GOT3 (cell line): ENCODE data around the gene HEXD.
A peak's percentile ranks its signal among the peaks of the same experiment; 100 is the strongest.
"Not testable (repeated sequence)": the region's sequence is repeated elsewhere in the genome, so short reads cannot be mapped to it uniquely, and the experiment has no call there.

ENCODE experiments used
- DNase-seq: peaks from one replicate; lab custom pipeline; 2025; ENCODE audit warnings: mixed read lengths; lab: John Stamatoyannopoulos, UW

Gene HEXD

GRCh38 chr17:82418001-82418986 lies at the start of gene HEXD, which contains the start of gene OGFOD3:
Gene HEXD (plus strand): TSS chr17:82418347. CDS start chr17:82419800, 1,453 bp downstream.
Gene OGFOD3 (minus strand): TSS chr17:82418586. CDS start chr17:82418485, 101 bp downstream.
- DNase-seq, result peak; percentile 70

GRCh38 chr17:82369211-82369610 lies 48.9 kb upstream of the HEXD start:
- DNase-seq, result no peak

DNA sequence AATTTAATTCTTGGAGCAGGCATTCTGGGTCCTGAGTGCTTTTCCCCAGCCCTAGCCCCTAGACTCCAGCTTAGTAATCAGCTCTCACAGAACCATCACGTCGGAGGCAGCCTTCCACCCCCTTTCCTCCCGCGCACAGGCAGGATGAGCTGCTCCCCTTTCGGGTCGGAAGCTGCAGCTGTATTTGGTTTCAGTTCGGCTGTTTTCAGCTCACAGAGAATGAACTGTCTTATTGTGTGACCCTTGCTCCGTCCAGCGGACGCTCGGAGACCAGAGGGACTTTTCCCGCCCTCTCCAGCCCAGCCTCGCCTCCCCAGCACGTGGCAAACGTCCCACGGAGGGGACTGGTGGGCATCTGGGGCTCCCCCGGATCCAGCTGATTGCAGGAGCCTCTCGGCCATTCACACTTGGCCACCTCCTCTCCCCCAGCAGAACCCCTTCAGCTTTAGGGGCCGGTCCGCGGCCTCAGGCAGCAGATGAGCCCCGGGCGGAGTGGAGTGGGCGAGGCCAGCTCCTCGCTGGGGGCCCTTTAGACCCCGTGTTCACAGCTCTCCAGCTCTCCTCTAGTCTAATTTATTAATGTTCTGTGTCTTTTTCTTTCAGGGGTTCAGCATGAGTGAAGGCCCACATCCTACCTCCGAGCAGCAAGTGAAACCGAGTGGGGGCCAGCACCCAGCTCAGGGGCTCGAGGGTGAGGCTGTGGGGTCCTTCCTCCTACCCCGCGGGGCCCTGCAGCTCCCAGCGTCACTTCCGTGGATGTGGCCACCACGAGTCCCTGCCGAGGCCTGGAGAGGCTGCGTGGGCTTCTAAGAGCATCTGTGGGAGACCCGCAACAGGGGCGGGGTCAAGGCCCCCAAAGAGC lies 47.4 kb upstream of the HEXD start:
- DNase-seq, result no peak

DNA sequence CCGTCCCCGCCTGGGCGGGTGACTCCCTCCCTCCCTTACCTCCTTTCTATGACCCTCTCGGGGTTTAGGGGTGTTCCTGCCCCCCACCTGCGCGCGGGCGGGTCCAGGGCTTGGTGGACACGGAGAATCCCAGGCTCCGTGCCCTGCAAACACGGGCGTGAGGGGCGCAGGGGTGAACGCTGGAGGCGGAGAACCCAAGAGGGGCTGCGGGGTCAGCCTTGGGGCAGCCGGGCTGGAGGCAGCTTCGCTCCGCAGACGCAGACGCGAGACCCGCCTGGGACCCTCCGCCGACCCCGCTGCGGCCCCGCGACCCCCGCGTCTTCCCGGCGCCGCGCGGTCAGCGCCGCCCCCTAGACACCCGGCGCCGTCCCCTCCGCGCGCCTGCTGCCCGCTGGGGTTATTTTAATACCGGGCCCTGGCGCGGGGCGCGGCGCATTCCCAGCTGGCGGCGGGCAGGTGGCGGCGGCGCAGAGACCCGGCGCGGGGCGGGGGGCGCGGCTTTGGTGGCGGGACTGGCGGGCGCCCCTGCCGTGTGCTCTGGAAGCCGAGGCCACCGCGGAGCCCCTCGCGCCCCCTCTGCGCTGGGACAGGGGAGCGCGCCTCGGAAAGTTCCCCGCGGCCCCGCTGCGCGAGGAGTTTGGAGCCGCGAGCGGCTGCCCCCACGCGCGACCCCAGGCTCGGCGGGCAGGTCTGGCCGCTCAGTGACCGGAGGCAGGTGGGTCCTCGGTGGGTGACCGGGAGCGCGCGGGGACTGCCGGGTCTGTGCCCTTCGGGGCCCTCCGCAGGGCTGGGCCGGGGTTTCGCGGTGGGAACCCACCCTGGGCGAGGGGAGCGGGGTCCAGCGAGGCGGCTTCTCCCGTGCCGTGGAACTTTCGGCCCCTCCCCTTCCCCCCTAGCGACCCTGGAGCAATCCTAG lies 46.6 kb upstream of the HEXD start, which contains the start of gene UTS2R:
Gene UTS2R, plus strand, starts transcription at position 433 of the 916 bp plus-strand sequence. CDS start 2,560 bp downstream, outside the sequence.
- DNase-seq, result no peak

GRCh38 chr17:82372249-82373071 lies 45.7 kb upstream of the HEXD start:
- no peak for DNase-seq

DNA sequence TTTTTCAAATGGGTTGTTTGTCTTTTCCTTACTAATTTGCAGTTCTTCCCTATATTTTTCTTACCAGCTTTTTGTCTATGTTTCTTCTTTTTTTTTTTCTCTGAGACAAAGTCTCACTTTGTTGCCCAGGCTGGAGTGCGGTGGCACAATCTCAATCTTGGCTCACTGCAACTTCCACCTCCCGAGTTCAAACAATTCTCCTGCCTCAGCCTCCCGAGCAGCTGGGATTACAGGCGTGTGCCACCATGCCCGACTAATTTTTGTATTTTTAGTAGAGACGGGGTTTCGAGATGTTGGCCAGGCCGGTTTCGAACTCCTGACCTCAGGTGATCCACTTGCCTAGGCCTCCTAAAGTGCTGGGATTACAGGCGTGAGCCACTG lies 45.1 kb upstream of the HEXD start:
- not testable (repeated sequence) for DNase-seq

- no peak for DNase-seq
These were observed 44.2 kb upstream of the HEXD start for GRCh38 chr17:82373731-82374625.

- DNase-seq, result no peak
These were observed 43.4 kb upstream of the HEXD start for GRCh38 chr17:82374626-82375331.

GRCh38 chr17:82375359-82376041 lies 42.6 kb upstream of the HEXD start:
- no peak for DNase-seq

- no peak for DNase-seq
These were observed 42.0 kb upstream of the HEXD start for GRCh38 chr17:82376042-82376730.

- not testable (repeated sequence) for DNase-seq
These were observed 40.9 kb upstream of the HEXD start for GRCh38 chr17:82377294-82377693.

DNA sequence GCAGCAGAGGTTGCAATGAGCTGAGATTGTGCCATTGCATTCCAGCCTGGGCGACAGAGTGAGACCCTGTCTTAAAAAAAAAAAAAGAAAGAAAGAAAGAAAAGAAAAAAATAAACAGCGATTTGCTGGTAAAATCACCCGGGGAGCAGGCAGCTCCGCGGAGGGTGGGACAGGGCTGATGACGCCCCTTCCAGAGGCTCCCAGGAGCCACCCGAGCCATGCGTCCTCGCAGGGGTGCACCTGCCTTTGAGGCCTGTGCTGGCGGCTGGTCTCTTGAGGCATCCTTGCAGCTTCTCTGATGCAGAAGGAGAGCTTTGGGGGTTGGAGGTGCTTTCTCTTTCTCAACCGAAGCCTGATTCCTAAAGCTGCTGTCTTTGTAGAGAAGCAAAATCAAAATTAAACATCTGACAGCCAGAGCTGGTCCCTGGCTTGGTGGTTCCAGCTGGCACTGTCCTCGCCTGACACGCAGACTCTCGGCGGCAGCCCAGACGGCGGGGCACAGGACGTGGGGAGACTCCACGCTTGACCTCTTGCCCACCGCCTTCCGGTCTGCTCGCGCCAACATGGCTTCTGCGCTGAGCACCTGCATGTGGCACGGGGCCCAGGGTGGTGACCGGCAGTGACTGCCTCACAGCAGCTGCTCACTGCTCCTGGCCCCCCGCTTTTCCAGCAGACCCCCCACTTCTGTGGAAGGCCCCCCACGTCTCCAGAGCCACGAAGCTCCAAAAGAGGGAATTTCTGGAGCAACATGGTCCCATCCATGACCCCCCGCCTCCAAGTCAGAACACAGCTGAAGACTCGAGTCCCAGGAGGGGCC lies 40.0 kb upstream of the HEXD start:
- DNase-seq, result no peak

GRCh38 chr17:82378741-82379021 lies 39.5 kb upstream of the HEXD start:
- DNase-seq, result no peak

GRCh38 chr17:82380860-82381702 lies 37.1 kb upstream of the HEXD start:
- DNase-seq, result no peak

GRCh38 chr17:82381703-82382009 lies 36.5 kb upstream of the HEXD start:
- DNase-seq, result not testable (repeated sequence)
